H9 (cell line): ENCODE measurements around the gene COQ4. TPM values are rescaled to one million over a fixed set of nuclear protein-coding genes. Genes with fewer than 3 reads are reported as not detected.

Experiments used
- DNase-seq: peaks from one replicate; pipeline ENCODE4 v3.0.0-alpha.2; 2017
- H2AFZ ChIP-seq: one replicate; pipeline ENCODE4 v1.6.1; 2013; ENCODE audit warnings: mild to moderate bottlenecking, low read length, control low read depth, moderate library complexity
- H2AK5ac ChIP-seq: 2 replicates; pipeline ENCODE4 v1.6.1; 2013; ENCODE audit warnings: low read length, control low read depth, mixed read lengths; ENCODE audit not compliant: insufficient read length
- H2BK120ac ChIP-seq: one replicate; pipeline ENCODE4 v1.6.1; 2013; ENCODE audit warnings: low read depth, mild to moderate bottlenecking, low read length, control low read depth, inconsistent platforms; ENCODE audit not compliant: poor library complexity, severe bottlenecking
- H2BK12ac ChIP-seq: 2 replicates; pipeline ENCODE4 v1.6.1; 2013; ENCODE audit warnings: low read length, control low read depth, mixed read lengths, low read depth; ENCODE audit not compliant: insufficient read length
- H2BK15ac ChIP-seq: 2 replicates; pipeline ENCODE4 v1.6.1; 2013; ENCODE audit warnings: low read depth, low read length, control low read depth
- H2BK20ac ChIP-seq: one replicate; pipeline ENCODE4 v1.6.1; 2013; ENCODE audit warnings: low read depth, mild to moderate bottlenecking, low read length, control low read depth, inconsistent platforms; ENCODE audit not compliant: poor library complexity, severe bottlenecking
- H2BK5ac ChIP-seq: 2 replicates; pipeline ENCODE4 v1.6.1; 2013; ENCODE audit warnings: low read length, control low read depth, mixed read lengths; ENCODE audit not compliant: insufficient read length
- H3K14ac ChIP-seq: 2 replicates; pipeline ENCODE4 v1.6.1; 2013; ENCODE audit warnings: low read length, control low read depth; ENCODE audit not compliant: insufficient read depth
- H3K18ac ChIP-seq: 2 replicates; pipeline ENCODE4 v1.6.1; 2013; ENCODE audit warnings: low read depth, mild to moderate bottlenecking, mixed read lengths, low read length, control low read depth; ENCODE audit not compliant: insufficient read length
- H3K23ac ChIP-seq: 2 replicates; pipeline ENCODE4 v1.6.1; 2013; ENCODE audit warnings: low read length, control low read depth, mixed read lengths, low read depth; ENCODE audit not compliant: insufficient read length
- H3K23me2 ChIP-seq: 2 replicates; pipeline ENCODE4 v1.6.1; 2013; ENCODE audit warnings: low read depth, mild to moderate bottlenecking, mixed read lengths, low read length, control low read depth; ENCODE audit not compliant: insufficient read length, poor library complexity, severe bottlenecking
- H3K27ac ChIP-seq: 2 replicates; pipeline ENCODE4 v1.5.1; 2013; ENCODE audit warnings: low read length, control low read depth, mixed read lengths, low read depth; ENCODE audit not compliant: insufficient read length
- H3K27me3 ChIP-seq: 2 replicates; pipeline ENCODE4 v1.6.1; 2013; ENCODE audit warnings: low read length, control low read depth, inconsistent platforms; ENCODE audit not compliant: insufficient read depth
- H3K4ac ChIP-seq: 2 replicates; pipeline ENCODE4 v1.6.1; 2013; ENCODE audit warnings: low read depth, mild to moderate bottlenecking, control low read depth, inconsistent platforms, low read length, moderate library complexity
- H3K4me1 ChIP-seq: 2 replicates; pipeline ENCODE4 v1.6.1; 2013; ENCODE audit warnings: low read length, control low read depth, inconsistent platforms; ENCODE audit not compliant: insufficient read depth
- H3K4me2 ChIP-seq: 2 replicates; pipeline ENCODE4 v1.6.1; 2013; ENCODE audit warnings: low read length, control low read depth, mixed read lengths; ENCODE audit not compliant: insufficient read length, insufficient read depth
- H3K56ac ChIP-seq: 2 replicates; pipeline ENCODE4 v1.6.1; 2013; ENCODE audit warnings: low read depth, mild to moderate bottlenecking, mixed read lengths, low read length, control low read depth; ENCODE audit not compliant: insufficient read length
- H3K79me1 ChIP-seq: 2 replicates; pipeline ENCODE4 v1.6.1; 2013; ENCODE audit warnings: low read depth, mild to moderate bottlenecking, moderate library complexity, low read length, control low read depth, inconsistent platforms; ENCODE audit not compliant: insufficient read depth, poor library complexity, severe bottlenecking
- H3K79me2 ChIP-seq: 2 replicates; pipeline ENCODE4 v1.6.1; 2013; ENCODE audit warnings: low read length, control low read depth, inconsistent platforms; ENCODE audit not compliant: insufficient read depth
- H3K9ac ChIP-seq: 2 replicates; pipeline ENCODE4 v1.6.1; 2013; ENCODE audit warnings: low read length, control low read depth, mixed read lengths; ENCODE audit not compliant: insufficient read length; ENCODE audit errors: extremely low read depth
- H3K9me3 ChIP-seq: one replicate; pipeline ENCODE4 v1.6.1; 2013; ENCODE audit warnings: low read depth, low read length, inconsistent platforms; ENCODE audit not compliant: control insufficient read depth
- H3T11ph ChIP-seq: one replicate; pipeline ENCODE4 v1.6.1; 2013; ENCODE audit warnings: mild to moderate bottlenecking, low read length, control low read depth, inconsistent platforms
- H4K20me1 ChIP-seq: one replicate; pipeline ENCODE4 v1.6.1; 2013; ENCODE audit not compliant: control insufficient read depth, insufficient read length, insufficient read depth
- H4K5ac ChIP-seq: 2 replicates; pipeline ENCODE4 v1.6.1; 2013; ENCODE audit warnings: low read depth, mild to moderate bottlenecking, mixed read lengths, low read length, control low read depth; ENCODE audit not compliant: insufficient read length
- H4K8ac ChIP-seq: replicated peaks from 2 replicates; pipeline ENCODE4 v1.6.1; 2013; ENCODE audit warnings: low read length, control low read depth, mixed read lengths, low read depth; ENCODE audit not compliant: insufficient read length
- H4K91ac ChIP-seq: 2 replicates; pipeline ENCODE4 v1.6.1; 2013; ENCODE audit warnings: low read depth, mild to moderate bottlenecking, moderate library complexity, mixed read lengths, low read length, control low read depth; ENCODE audit not compliant: insufficient read length
- H3K27ac Mint-ChIP-seq, 3 experiments: 2 replicates in 2 of 3; 3 replicates in 1 of 3; pipeline ENCODE4 v1.8.0; 2020 to 2021; ENCODE audit warnings: mixed read lengths in 3 of 3, mild to moderate bottlenecking in 1 of 3, moderate library complexity in 1 of 3
- H3K27me3 Mint-ChIP-seq: 2 replicates; pipeline ENCODE4 v1.8.0; 2021; ENCODE audit warnings: low read depth, mild to moderate bottlenecking, moderate library complexity, mixed read lengths
- H3K36me3 Mint-ChIP-seq, 3 experiments: 2 replicates in 2 of 3; 3 replicates in 1 of 3; pipeline ENCODE4 v1.8.0; 2020 to 2021; ENCODE audit warnings: low read depth in 3 of 3, mixed read lengths in 3 of 3; ENCODE audit not compliant: insufficient read depth in 1 of 3
- H3K4me1 Mint-ChIP-seq, 2 experiments: 2 replicates each; pipeline ENCODE4 v1.8.0; 2020; ENCODE audit warnings: mixed read lengths in 2 of 2
- H3K4me3 Mint-ChIP-seq, 2 experiments: 2 replicates in 1 of 2; 3 replicates in 1 of 2; pipeline ENCODE4 v1.8.0; 2020 to 2021; ENCODE audit warnings: mild to moderate bottlenecking in 2 of 2, mixed read lengths in 2 of 2, moderate library complexity in 1 of 2
- H3K9me3 Mint-ChIP-seq, 2 experiments: 2 replicates in 1 of 2; 3 replicates in 1 of 2; pipeline ENCODE4 v1.8.0; 2020; ENCODE audit warnings: mild to moderate bottlenecking in 2 of 2, mixed read lengths in 2 of 2, moderate library complexity in 1 of 2
- CTCF ChIP-seq: fragments of 200-600 bp; sonication (generic); conservative IDR thresholded peaks from 3 replicates; pipeline ENCODE4 v1.8.0; 2021; ENCODE audit warnings: antibody characterized with exemption, mild to moderate bottlenecking
- WGBS: extraction: QIAGEN DNeasy Blood & Tissue Kit; methylation state at CpG from one replicate; pipeline ENCODE4 v1.1.7; 2013; ENCODE audit warnings: missing lambda C conversion rate, low lambda C conversion rate, mixed read lengths; ENCODE audit not compliant: insufficient read length; ENCODE audit errors: extremely low coverage; 5-methylcytosine and 5-hydroxymethylcytosine counted together
- total RNA-seq: library from RNA; stranded (reverse); gene quantifications from 2 replicates; pipeline ENCODE4 v1.2.1, GENCODE V29; 2021

COQ4 gene
- total RNA-seq, 1 experiment from 2014 or later: 38.4 TPM

GRCh38 chr9:128335914-128336313 lies 13.3 kb downstream of the COQ4 start:
- Histone ChIP-seq H3T11ph (no peak overlapping the region), H3K27me3 (no peaks in the 10 kb centered on the region), H3K14ac (no peak overlapping the region), H3K9me3 (no peaks in the 10 kb centered on the region), H3K79me1 (no peaks in the 10 kb centered on the region), H4K8ac (no peak overlapping the region), H2BK12ac (no peak overlapping the region), H2BK15ac (no peak overlapping the region), H3K79me2 (no peaks in the 10 kb centered on the region), H4K20me1 (no peaks in the 10 kb centered on the region), H3K23ac (no peak overlapping the region), H2AFZ (no peak overlapping the region), H2BK20ac (no peak overlapping the region), H3K9ac (no peak overlapping the region), H2AK5ac (no peak overlapping the region), H3K18ac (no peak overlapping the region), H3K23me2 (no peaks in the 10 kb centered on the region), H3K4me1 (no peaks in the 10 kb centered on the region), H3K4me2 (no peak overlapping the region), H2BK120ac (no peak overlapping the region), H3K27ac (no peak overlapping the region), H2BK5ac (no peak overlapping the region), H3K56ac (no peak overlapping the region), H4K91ac (no peak overlapping the region), H3K4ac (no peak overlapping the region), H4K5ac (no peak overlapping the region)
- H3K36me3 Mint-ChIP-seq: peaks cover 0 to 13% (median 4%) of the 10 kb centered on the region in 3 experiments; a peak in 4 of 7 replicates
- no peaks in the 10 kb centered on the region for H3K9me3 Mint-ChIP-seq
- no peak for DNase-seq
- WGBS: no CpG with 5 or more reads among the region's 2 CpGs
- H3K4me1 Mint-ChIP-seq: no peaks in the 10 kb centered on the region
- H3K4me3 Mint-ChIP-seq: no peak overlapping the region
- H3K27me3 Mint-ChIP-seq: no peaks in the 10 kb centered on the region
- H3K27ac Mint-ChIP-seq: no peak overlapping the region
- no peak for TF ChIP-seq CTCF
